Tibial nerve (tissue), 4 donors: ENCODE results near the gene DOCK9.

ENCODE experiments used
- CTCF ChIP-seq, 5 experiments: fragments of 200-600 bp in 3 of 5; fragments of 450-650 bp in 2 of 5; sonication (generic) in 3 of 5; IDR thresholded peaks; one replicate each; pipeline ENCODE4 v1.5.1; 2016 to 2019; ENCODE audit warnings: antibody characterized with exemption in 5 of 5, mild to moderate bottlenecking in 3 of 5, moderate library complexity in 2 of 5
- EP300 ChIP-seq, 2 donors: sonication (generic); formaldehyde crosslinking; IDR thresholded peaks; one replicate each; pipeline ENCODE4 v1.6.1; 2017; ENCODE audit warnings: antibody characterized with exemption in 2 of 2, mild to moderate bottlenecking in 1 of 2
- POLR2A ChIP-seq, 2 donors: fragments of 450-650 bp; IDR thresholded peaks; one replicate each; pipeline ENCODE4 v1.6.1; 2017; ENCODE audit warnings: antibody characterized with exemption in 2 of 2, mild to moderate bottlenecking in 2 of 2, moderate library complexity in 2 of 2

GRCh38 chr13:98997738-98998641, 20.1 kb upstream of the DOCK9 start:
- TF ChIP-seq POLR2A (IDR thresholded peaks at IDR 0.05) (no peak), CTCF (IDR thresholded peaks at IDR 0.05) (no peak), EP300 (IDR thresholded peaks at IDR 0.05) (no peak)
